Cerebellar nuclear complex (tissue), 1 donor: Measurements from ENCODE around the gene KIF20B.

ENCODE experiments used
- DNase-seq, 2 experiments: peaks; one replicate each; lab custom pipeline; 2025; lab: John Stamatoyannopoulos, UW

KIF20B gene, protein sequence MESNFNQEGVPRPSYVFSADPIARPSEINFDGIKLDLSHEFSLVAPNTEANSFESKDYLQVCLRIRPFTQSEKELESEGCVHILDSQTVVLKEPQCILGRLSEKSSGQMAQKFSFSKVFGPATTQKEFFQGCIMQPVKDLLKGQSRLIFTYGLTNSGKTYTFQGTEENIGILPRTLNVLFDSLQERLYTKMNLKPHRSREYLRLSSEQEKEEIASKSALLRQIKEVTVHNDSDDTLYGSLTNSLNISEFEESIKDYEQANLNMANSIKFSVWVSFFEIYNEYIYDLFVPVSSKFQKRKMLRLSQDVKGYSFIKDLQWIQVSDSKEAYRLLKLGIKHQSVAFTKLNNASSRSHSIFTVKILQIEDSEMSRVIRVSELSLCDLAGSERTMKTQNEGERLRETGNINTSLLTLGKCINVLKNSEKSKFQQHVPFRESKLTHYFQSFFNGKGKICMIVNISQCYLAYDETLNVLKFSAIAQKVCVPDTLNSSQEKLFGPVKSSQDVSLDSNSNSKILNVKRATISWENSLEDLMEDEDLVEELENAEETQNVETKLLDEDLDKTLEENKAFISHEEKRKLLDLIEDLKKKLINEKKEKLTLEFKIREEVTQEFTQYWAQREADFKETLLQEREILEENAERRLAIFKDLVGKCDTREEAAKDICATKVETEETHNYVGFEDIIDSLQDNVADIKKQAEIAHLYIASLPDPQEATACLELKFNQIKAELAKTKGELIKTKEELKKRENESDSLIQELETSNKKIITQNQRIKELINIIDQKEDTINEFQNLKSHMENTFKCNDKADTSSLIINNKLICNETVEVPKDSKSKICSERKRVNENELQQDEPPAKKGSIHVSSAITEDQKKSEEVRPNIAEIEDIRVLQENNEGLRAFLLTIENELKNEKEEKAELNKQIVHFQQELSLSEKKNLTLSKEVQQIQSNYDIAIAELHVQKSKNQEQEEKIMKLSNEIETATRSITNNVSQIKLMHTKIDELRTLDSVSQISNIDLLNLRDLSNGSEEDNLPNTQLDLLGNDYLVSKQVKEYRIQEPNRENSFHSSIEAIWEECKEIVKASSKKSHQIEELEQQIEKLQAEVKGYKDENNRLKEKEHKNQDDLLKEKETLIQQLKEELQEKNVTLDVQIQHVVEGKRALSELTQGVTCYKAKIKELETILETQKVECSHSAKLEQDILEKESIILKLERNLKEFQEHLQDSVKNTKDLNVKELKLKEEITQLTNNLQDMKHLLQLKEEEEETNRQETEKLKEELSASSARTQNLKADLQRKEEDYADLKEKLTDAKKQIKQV (N-terminal part only)

DNA sequence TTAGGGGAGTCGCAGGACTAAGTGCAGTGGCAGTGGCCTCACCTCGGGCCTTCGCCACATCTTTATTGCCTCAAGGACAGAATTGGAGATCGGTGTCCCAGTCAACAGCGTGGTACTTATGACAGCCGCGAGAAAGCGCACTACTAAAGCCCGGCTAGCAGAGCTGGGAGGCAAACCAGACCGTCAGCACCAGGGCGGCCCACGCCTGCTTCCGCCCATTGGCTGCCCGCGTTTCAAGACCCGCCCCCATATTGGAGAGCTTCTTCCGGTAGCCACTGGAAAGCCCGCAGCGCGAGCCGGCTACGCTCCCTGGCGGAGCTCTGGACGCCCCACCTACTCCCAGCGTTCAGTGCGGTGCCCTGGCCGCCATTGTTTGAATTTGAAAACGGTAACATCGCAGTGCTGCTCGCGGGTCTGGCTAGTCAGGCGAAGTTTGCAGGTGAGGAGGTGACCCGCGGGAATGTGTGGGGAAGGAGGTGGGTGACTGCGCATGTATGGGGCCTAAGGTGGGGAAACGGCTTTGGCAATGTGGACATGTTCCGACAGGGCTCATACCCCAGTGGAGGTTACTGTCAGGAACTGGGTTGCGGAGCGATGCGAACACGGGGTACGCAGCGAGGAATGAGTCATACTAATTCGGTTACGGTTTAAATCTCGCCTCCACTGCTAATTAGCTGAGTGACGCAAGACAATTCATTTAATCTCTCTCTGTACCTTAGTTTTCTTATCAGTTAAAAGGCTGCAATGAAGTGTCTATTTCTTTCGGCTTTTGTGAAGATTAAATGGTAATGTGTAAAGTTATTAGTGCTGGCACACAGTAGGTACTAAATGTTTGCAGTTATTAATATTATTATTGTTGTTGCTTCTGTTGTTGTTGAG lies at the start of gene KIF20B:
Gene KIF20B, plus strand, starts transcription at position 349 of the 879 bp plus-strand sequence. CDS start 3,705 bp downstream, outside the sequence.
- DNase-seq = peak; percentile 73 to 95

DNA sequence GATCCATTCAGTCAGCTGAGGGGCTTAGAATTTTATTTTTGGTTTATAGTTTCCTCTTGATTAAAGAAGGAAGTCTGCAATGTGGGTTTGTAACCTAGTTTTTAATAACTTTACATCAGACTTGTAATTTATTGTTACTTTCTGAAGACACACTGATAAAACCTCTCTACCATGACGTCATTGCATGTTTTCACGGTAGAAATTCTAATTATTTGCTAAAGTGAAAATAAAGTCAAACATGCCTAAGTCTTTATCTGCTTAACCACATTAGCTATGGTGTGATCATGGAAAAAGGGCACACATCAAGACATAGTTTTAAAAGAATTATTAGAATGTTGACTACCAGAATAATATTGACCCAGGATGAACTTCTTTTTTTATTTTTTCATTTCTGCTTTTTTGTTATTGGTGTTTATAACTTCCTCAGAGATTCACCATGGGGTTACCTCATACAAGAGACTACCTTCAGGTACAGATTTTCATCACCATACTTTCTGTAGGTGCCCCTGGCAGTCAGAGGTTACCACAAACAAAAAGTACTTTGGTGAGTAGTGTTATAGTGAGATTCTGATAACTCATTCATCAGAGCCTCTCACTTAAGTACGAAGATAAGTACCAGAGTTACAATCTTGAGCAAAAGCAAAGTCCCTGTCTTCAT lies 49.3 kb upstream of the KIF20B start:
- DNase-seq = no peak

GRCh38 chr10:89652806-89653370 lies 48.5 kb upstream of the KIF20B start:
- no peak for DNase-seq

GRCh38 chr10:89653410-89653869 lies 48.0 kb upstream of the KIF20B start:
- no peak for DNase-seq

GRCh38 chr10:89655722-89656121 lies 45.7 kb upstream of the KIF20B start:
- DNase-seq = no peak

DNA sequence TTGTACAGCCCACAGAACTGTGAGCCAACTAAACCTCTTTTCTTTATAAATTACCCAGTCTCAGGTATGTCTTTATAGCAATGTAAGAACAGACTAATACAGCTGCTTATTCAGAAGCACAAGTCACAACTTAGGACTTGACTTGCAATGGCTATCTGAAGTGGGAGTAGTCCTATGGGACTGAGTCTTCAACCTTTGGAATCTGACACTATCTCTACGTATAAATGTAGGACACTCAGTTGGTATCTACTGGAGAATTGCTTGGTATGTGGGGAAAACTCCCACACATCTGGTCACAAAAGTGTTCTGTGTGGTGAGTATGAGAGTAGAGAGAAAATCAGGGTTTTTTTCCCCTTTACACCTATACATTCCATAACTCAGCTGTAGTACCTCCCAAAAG lies 44.1 kb upstream of the KIF20B start:
- no peak for DNase-seq

DNA sequence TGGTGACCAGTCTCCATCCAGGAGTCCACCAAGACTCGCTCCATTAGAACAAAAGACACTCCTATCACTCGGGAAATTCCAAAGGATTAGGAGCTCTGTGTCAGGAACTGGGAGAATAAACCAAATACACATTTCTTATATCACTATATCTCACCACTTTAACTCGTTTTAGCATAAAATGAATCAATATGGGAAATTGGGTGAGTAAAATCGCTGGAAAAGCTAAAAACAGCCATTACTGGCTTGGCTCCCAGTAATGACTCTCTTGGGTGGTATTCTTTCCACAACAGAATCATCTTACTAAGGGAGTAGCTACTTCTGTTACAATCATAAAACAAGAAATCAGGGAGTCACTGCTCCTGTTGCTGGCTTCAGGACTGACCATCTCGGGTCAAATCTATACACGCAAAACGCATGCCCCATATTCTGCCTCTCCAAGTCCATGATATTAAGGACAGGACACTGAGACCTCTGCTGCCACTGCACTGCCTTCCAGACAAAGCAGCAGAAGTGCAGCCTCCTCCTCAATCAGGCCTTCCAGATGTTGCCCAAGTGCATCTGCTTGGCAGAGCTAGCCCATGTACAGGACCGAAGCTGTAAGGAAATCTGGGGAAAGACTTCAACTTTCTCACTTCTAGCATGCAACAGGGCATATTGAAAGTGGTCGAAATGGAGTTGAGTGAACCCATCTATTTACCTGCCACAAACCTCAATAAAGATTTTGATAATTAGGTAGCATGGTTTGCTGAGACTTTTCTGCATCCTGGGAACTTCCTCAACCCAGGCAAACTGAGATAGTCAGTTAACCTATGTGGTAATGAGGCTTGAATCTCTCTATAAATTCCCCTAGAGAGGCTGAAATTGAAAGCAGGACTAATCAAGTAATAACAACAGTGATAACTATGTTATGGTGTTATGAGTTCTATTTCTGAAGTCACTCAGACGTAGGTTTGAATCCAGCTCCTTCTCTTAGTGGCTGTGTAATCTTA lies 42.0 kb upstream of the KIF20B start:
- no peak for DNase-seq

- DNase-seq = no peak
Observed at GRCh38 chr10:89662596-89662995, 38.8 kb upstream of the KIF20B start.

GRCh38 chr10:89663144-89663543 lies 38.2 kb upstream of the KIF20B start:
- no peak for DNase-seq

GRCh38 chr10:89664203-89664602 lies 37.2 kb upstream of the KIF20B start:
- no peak for DNase-seq

DNA sequence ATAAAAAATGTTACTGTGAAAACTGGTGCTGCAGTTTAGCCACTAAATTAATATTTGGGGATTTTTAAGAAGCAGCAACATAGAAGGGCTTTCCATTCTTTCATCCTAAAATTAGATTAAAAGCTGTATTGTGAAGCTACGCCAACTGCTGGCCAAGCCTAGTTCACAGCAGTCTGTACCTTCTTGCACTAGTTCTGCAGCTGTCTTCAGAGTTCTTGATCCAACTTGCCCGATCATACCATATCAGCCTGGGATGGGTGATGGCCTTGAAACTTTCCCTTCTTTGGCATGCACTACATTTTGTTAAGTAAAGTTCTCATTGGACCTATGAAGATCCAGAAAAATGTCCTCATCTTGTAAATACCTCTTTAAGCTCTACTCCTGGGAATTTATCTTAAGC lies 36.1 kb upstream of the KIF20B start:
- no peak for DNase-seq

DNA sequence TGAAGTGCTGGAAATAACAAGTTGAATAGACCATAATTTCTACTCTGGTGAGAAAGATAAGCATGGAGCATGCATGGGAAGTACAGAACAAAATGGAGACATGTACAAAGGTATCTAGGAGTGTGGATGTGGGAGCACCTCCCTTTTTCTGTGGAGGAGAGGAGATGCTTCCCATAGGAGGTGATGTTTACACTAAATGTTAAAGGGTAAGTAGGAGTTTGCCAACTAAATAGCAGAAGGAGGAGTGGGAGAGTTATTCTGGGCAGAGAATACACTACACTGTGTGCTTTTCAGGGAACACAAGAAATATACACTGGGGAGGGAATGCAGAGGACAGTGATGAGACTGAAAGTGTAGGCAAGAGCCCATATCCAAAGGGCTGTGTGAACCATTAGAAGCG lies 35.3 kb upstream of the KIF20B start:
- no peak for DNase-seq

DNA sequence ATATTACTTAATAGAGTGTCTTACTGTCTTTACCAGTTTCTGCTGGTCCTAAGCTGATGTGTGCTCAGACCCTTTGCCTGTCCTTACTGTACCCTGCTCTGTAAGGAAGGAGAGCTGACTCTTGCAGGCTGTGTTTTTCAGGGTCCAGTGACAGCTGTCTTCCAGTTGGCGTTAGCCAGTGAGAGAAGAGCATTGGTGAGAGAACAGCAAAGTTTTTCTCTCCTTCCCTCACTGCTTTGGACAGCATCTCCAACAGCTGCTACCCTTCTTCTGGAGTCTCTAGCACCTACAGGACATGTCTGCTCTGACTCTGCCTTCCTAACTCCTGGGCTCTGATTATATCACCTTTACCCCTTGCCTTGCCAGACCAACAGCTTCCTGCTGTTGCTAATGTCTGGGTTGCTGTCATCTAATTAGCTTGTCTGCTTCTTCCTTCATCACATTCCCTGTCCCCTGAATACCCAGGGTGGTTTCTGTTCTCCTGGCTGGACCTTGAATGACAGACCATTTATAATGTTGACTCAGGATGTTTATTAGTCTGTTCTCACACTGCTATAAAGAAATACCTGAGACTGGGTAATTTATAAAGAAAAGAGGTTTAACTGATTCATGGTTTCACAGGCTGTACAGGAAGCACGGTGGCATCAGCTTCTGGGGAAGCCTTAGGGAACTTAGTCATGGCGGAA lies 32.9 kb upstream of the KIF20B start:
- DNase-seq = no peak

GRCh38 chr10:89669985-89670384 lies 31.4 kb upstream of the KIF20B start:
- DNase-seq = no peak

DNA sequence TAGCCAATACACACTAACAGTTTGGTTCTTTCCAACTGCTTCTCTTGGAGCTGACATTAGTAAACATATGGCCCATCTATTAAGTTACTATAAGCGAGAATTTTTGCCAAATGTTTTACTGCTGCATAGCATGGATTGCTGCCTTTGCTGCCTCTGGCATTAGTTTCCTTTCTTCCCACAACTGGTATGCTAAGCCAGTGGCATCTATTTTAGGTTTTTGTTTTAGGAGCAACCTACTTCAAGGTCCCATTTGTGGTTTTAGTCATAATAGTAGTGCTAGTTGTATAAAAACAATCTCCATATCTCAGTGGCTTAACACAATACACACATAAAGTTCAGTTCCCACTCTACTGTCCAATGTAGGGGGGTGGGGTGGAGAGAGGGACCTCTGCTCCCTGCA lies 30.5 kb upstream of the KIF20B start:
- DNase-seq = no peak

GRCh38 chr10:89677341-89677740 lies 24.0 kb upstream of the KIF20B start:
- no peak for DNase-seq

DNA sequence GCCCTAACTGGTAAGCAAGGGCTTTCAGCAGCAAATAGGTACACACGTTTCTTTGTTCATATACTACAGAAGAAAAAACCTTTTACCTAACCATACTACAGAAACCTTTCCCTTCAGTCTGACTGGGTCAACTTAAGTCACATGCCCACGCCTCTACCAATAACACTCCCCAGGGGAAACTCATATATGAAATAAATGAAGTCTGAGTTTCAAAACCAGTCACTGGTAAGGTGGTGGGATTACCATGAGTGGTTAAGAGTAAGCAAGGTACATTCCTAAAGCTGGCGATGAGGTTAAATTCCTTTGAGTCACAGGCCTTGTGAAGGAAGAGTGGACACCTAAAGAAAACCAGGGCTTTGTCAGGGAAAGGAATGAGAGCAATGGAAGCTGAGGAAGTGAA lies 21.4 kb upstream of the KIF20B start:
- no peak for DNase-seq

GRCh38 chr10:89683883-89684282 lies 17.5 kb upstream of the KIF20B start:
- DNase-seq = no peak
